ENCODE data around the gene AIFM1.

DNA sequence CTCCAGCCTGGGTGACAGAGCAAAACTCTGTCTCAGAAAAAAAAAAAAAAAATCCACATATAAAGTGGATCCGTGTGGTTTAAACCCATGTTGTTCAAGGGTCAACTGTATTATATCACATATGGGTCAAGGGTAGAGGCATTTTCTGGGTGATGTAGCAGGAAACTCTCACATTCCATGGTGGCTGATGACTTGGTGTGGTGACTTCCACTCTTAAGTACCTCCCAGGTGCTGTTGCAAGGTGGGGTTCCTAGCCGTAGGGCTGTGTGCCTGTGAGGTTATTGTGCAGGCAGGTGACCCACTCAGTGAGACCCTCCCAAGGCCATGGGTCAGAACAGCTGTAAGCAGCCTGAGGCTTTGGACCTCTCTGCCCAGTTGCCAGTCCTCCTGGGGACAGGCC is 72.4 kb downstream of the AIFM1 start:
- TF ChIP-seq, protein P1, sequence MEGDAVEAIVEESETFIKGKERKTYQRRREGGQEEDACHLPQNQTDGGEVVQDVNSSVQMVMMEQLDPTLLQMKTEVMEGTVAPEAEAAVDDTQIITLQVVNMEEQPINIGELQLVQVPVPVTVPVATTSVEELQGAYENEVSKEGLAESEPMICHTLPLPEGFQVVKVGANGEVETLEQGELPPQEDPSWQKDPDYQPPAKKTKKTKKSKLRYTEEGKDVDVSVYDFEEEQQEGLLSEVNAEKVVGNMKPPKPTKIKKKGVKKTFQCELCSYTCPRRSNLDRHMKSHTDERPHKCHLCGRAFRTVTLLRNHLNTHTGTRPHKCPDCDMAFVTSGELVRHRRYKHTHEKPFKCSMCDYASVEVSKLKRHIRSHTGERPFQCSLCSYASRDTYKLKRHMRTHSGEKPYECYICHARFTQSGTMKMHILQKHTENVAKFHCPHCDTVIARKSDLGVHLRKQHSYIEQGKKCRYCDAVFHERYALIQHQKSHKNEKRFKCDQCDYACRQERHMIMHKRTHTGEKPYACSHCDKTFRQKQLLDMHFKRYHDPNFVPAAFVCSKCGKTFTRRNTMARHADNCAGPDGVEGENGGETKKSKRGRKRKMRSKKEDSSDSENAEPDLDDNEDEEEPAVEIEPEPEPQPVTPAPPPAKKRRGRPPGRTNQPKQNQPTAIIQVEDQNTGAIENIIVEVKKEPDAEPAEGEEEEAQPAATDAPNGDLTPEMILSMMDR (IDR thresholded peaks at IDR 0.05), result no peak
- TF ChIP-seq POLR2AphosphoS5 (IDR thresholded peaks at IDR 0.05; ENCODE audit: insufficient read depth in 1 of 2, low read depth in 1 of 2) (no peak), POLR2A (IDR thresholded peaks at IDR 0.05) (no peak)

Measured in vagina (tissue), 2 donors.